NCI-H1417 (cell line): ENCODE measurements around the gene P2RY6.
A peak's percentile ranks its signal among the peaks of the same experiment; 100 is the strongest.

Experiments
- DNase-seq, 3 experiments: peaks; one replicate each; lab custom pipeline; 2025; lab: John Stamatoyannopoulos, UW

The P2RY6 gene

GRCh38 chr11:73236854-73237253 lies 35.3 kb upstream of the P2RY6 start:
- peak in 2 of 3 experiments; percentile 8 to 19 for DNase-seq

- DNase-seq, result no peak
These were observed 34.5 kb upstream of the P2RY6 start for GRCh38 chr11:73237471-73238290.

- DNase-seq, result no peak
These were observed 33.0 kb upstream of the P2RY6 start for GRCh38 chr11:73239111-73239521.

DNA sequence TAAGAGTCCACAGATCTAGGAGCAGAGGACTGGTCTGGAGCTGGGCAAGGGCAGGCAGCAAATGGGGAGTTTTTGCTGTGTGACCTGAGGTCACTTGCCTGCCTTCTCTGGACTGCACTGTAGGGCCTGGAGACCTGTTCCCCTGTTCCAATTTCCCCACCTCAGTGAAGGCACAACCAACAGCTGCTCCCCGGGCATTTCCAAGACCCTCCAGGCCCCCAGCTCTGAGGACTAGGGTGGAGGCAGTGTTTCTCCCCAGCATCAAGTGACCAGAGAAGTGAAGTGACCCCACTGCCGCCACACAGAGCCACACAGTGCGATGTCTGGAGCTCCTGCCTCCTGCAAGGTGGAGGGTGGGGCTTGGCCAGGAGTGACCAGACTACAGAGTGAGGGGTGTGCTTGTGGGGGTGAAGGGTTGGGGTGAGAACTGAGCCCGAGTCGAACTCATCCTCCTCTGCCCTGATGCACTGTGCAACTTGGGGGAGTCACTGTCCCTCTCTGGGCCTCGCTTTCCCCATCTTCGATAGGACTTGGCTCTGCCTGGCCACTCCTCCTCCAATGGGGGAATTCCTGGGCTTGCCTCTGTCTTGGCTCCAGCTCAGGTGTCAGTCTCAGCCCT lies 32.5 kb upstream of the P2RY6 start:
- no peak for DNase-seq

- DNase-seq, result no peak
These were observed 31.9 kb upstream of the P2RY6 start for GRCh38 chr11:73240190-73240781.

- no peak for DNase-seq
These were observed 30.8 kb upstream of the P2RY6 start for GRCh38 chr11:73241300-73241699.

DNA sequence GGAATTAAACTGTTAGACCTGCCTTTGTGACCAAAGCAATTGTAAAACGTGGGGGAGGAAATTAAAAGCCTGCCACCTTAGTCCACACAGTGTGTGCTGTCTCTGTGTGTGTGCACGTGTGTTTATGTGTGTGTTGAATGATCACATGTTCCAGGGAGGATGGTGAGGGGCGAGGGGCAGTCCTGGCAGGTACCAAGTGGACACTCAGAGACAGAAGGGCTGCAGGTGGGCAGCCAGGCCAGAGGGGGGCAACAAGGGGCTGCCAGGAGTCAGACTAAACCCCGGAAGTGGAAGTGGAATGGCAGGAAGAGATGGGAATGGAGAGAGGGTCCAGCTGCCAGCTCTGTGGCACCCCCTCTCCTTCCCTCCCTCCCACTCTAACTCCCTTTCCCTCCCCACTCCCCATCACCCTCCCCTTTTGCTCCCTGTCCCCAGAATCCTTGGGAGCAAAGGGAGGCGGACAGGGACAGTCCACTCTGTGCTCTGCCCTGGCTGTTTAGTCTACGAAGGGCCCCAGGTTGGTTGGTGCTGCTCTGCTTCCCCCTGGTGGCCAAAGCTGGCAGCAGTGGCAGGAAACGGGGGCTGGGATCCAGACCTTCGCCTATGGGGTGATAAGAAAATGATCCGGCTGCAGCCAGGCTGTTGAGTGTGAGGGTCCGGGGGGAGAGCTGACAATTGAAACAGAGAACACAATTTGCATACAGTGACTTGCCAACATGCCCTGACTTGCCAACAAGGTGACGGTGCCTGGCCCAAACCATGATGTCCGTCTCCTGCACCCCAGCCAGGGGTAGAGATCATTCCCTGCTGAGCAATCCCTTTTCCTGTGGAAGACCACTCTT lies 29.7 kb upstream of the P2RY6 start:
- peak; percentile 53 to 89 (median 80) for DNase-seq

GRCh38 chr11:73243093-73243485 lies 29.0 kb upstream of the P2RY6 start:
- peak in 1 of 3 experiments; percentile 42 for DNase-seq

- peak in 2 of 3 experiments; percentile 66 to 91 for DNase-seq
These were observed 27.4 kb upstream of the P2RY6 start for GRCh38 chr11:73244589-73245240.

- peak in 1 of 3 experiments; percentile 51 for DNase-seq
These were observed 26.7 kb upstream of the P2RY6 start for GRCh38 chr11:73245461-73245860.

DNA sequence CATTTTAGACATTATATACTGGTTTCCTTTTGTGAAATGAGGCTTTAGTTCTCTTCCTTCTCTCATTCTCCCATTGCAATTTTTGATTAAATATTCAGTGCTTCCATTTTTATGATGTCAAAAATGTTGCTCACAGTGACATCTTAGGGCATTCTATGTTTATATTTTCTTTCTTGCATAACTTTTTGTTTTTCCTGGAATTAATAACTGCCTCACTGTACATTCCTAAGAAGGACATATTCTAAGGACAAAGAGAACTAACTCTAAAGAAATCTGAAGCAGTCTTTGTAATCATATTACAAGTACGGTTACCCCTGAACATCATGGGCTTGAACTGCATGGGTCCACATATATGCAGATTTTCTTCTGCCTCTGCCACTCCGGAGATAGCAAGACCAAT lies 25.8 kb upstream of the P2RY6 start:
- no peak for DNase-seq

- no peak for DNase-seq
These were observed 23.5 kb upstream of the P2RY6 start for GRCh38 chr11:73248526-73249185.

DNA sequence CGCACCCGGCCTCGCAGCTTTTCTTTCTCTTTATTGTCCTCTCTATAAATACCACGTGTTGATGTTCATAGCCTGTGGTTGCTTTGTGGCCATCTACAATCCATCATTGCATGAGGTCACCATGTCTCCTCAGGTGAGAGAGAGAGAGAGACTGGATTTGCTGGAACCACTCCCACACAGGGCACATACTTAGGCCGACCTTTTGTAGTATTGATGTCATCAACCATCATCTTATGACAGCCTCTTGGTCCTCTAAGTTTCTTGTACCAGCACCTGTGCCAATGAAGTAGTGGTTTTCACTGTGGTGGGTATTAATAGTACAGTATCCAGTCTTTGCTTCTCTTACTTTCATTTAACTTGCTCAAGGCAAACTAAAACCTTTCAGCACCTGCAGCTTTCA lies 22.8 kb upstream of the P2RY6 start:
- DNase-seq, result no peak

DNA sequence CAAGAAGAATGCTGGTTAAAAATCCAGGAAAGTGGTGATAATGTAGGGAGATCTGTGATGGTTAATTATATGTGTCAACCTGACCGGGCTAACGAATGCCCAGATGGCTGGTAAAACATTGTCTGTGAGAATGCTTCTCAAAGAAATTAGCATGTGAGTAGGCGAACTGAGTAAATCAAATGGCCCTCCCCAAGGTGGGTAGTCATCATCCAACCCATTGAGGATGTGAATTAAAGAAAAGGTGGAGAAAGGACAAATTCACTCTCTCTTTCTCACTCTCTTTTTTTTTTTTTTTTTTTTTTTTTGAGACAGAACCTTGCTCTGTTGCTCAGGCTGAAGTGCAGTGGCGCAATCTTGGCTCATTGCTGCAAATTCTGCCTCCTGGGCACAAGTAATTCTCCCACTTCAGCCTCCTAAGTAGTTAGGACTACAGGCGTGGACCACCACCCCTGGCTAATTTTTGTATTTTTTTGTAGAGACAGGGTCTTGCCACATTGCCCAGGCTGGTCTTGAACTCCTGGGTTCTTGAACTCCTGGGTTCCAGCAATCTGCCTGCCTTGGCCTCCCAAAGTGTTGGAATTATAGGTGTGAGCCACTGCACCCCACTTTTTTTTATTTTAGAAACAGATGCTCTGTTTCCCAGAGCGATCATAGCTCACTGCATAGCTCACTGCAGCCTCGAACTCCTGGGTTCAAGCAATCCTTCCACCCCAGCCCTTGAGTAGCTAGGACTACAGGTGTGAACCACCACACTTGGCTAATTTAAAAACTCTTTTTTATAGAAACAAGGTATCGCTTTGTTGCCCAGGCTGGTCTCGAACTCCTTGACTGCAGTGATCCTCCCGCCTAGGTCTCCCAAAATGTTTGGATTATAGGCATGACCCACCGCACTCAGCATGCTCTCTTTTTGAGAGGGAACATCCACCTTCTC lies 22.0 kb upstream of the P2RY6 start:
- DNase-seq, result peak in 2 of 3 experiments; percentile 10 to 42

GRCh38 chr11:73252577-73253191 lies 19.5 kb upstream of the P2RY6 start:
- DNase-seq, result peak; percentile 18 to 76 (median 69)

DNA sequence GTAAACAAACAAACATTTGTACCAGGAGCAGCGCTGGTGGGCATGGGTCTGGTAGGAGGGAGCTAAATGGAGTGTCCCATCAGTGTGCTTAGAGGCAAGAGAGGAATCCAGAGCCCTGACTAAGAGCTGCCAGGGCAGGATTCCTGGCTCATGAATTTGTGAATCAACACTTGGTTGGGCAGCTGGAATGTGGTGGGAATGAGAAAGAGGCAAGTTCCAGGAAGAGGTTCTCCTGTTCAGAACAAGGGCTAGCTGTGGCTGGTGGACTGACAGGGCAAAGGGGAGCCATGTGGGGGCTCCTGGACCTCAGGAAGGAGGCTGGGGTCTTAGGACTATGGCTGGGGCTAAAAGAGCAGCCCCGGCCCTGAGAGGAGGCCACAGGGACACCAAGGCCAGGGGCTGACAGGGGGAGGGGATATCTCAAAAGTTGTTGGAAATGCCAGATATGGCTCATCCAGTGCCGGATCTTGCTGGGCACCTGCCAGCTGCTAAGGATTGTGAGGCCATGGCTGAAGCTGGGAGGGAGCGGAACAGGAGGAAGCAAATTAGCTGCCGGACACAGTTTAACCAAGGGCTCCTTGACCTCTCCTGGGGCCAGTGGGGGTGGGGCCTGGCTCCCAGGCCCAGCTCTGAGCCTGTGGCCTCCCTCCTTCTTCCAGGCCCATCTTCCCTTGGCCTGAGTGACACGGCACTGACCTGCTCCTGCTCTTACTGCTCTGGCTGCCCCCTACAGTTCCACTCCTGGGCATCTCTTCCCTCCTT lies 14.6 kb upstream of the P2RY6 start:
- no peak for DNase-seq

DNA sequence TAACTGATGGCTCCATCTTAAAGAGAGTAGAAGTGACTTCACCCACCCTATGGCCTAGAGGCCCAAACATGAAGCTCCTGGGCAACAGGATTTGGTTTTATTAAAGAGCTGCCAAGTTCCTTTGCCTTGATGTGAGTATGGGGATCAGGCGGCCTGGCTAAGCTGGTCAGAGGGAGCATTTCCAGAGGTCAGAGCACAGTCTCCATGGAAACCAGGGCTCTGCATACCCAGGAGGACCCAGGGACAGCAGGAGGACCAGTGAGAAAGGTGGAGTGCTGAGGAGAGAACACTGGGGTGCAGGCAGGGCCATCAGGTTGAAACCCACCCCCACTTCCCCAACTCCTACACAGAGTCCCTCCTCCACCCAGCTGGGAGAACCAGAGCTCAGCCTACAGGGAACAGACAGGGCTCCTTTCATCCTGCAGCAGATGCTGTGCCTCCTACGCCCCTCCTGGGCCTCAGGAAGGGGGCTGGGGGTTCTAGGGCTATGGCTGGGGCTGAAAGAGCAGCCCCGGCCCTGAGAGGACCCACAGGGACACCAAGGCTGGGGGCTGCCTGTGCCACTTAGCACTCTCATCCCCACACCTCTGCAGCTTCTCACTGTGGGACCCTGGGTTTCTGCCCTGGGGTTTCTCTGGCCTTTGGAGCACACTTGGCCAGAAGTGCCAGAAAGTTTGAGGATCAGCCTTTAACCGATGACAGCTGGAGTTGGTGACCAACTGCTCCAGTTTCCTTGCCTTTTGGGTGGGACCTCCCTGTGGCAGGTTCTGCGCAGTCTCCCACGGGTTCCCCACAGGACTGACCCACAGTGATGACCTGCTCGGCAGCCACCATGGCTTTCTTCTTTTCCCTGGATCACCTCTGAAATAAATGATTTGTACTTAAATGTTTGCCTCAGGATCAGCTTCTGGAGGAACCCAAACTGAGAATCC lies 13.8 kb upstream of the P2RY6 start:
- no peak for DNase-seq
